OCI-LY7 (cell line): ENCODE results near the gene SMAGP. TPM values are rescaled to one million over a fixed set of nuclear protein-coding genes. Genes with fewer than 3 reads are reported as not detected.

Source experiments
- BruUV-seq: library from RNA; stranded (reverse); fragments of 400-500 nt; replicated peaks from 2 replicates; lab custom pipeline; 2021; lab: Mats Ljungman, UMichigan
- CTCF ChIA-PET: fragments of 300-600 bp; sonication (Branson Sonifier 250); formaldehyde crosslinking; loops from one replicate; lab custom pipeline; 2022; ENCODE audit warnings: antibody characterized with exemption; ENCODE audit not compliant: unreplicated experiment; lab: Charles Lee
- POLR2A ChIA-PET: fragments of 300-600 bp; sonication (Branson Sonifier 250); formaldehyde crosslinking; loops from one replicate; lab custom pipeline; 2022; ENCODE audit warnings: antibody characterized with exemption; lab: Charles Lee
- DNase-seq: peaks from one replicate; pipeline ENCODE4 v3.0.0-alpha.2; 2015; ENCODE audit warnings: low spot score
- H2AFZ ChIP-seq: fragments of 200-600 bp; sonication (generic), shearing (Covaris generic); 2 replicates; pipeline ENCODE4 v1.6.1; 2014; ENCODE audit warnings: mild to moderate bottlenecking, antibody characterized with exemption, low read length, moderate library complexity
- H3K27ac ChIP-seq: fragments of 200-600 bp; sonication (generic); 2 replicates; pipeline ENCODE4 v1.5.1; 2014; ENCODE audit warnings: mixed run types, low read depth, mild to moderate bottlenecking, moderate library complexity, low read length, inconsistent platforms; ENCODE audit not compliant: poor library complexity, severe bottlenecking
- H3K36me3 ChIP-seq: fragments of 200-600 bp; sonication (generic); 2 replicates; pipeline ENCODE4 v1.6.1; 2014; ENCODE audit warnings: mild to moderate bottlenecking, antibody characterized with exemption, low read length, moderate library complexity, mixed read lengths; ENCODE audit not compliant: insufficient read depth
- H3K4me1 ChIP-seq: fragments of 200-600 bp; sonication (generic); 2 replicates; pipeline ENCODE4 v1.5.1; 2014; ENCODE audit warnings: mild to moderate bottlenecking, low read length; ENCODE audit not compliant: insufficient read depth, poor library complexity, severe bottlenecking
- H3K4me2 ChIP-seq: fragments of 200-600 bp; sonication (generic); 2 replicates; pipeline ENCODE4 v1.6.1; 2014; ENCODE audit warnings: mild to moderate bottlenecking, low read length
- H3K4me3 ChIP-seq: fragments of 200-600 bp; sonication (generic); 2 replicates; pipeline ENCODE4 v1.5.1; 2014; ENCODE audit warnings: mild to moderate bottlenecking, low read depth, low read length; ENCODE audit not compliant: poor library complexity, severe bottlenecking
- H3K79me2 ChIP-seq: fragments of 200-600 bp; sonication (generic); 2 replicates; pipeline ENCODE4 v1.6.1; 2016; ENCODE audit warnings: low read depth, mild to moderate bottlenecking, low read length, moderate library complexity, mixed read lengths; ENCODE audit not compliant: insufficient read depth
- H3K9me2 ChIP-seq: fragments of 200-600 bp; sonication (generic); 2 replicates; pipeline ENCODE4 v1.6.1; 2016; ENCODE audit warnings: mild to moderate bottlenecking, low read length, mixed read lengths; ENCODE audit not compliant: insufficient read depth
- H3K9me3 ChIP-seq: fragments of 200-600 bp; sonication (generic); 2 replicates; pipeline ENCODE4 v1.6.1; 2014; ENCODE audit warnings: mild to moderate bottlenecking, mixed run types, low read length, mixed read lengths
- H4K20me1 ChIP-seq: fragments of 200-600 bp; sonication (generic); 2 replicates; pipeline ENCODE4 v1.6.1; 2014; ENCODE audit warnings: mild to moderate bottlenecking, antibody characterized with exemption, low read length, moderate library complexity, mixed read lengths; ENCODE audit not compliant: insufficient read depth
- CTCF ChIP-seq: fragments of 200-600 bp; sonication (generic); conservative IDR thresholded peaks from 2 replicates; pipeline ENCODE4 v1.5.1; 2014; ENCODE audit warnings: mild to moderate bottlenecking, antibody characterized with exemption, low read length, moderate library complexity, mixed read lengths
- EZH2phosphoT487 ChIP-seq: fragments of 200-600 bp; sonication (generic); IDR thresholded peaks from 2 replicates; pipeline ENCODE4 v1.6.1; 2018; ENCODE audit warnings: low read depth, borderline replicate concordance, mild to moderate bottlenecking, mixed run types, antibody characterized with exemption, low read length, moderate library complexity, mixed read lengths
- intact Hi-C: fragments of 100-400 bp; cut with micrococcal nuclease; formaldehyde crosslinking; loops from one replicate; pipeline ENCODE4 v1.10.0; 2022; ENCODE audit not compliant: unreplicated experiment
- total RNA-seq, 2 experiments: library from RNA; depleted of rRNA in 1 of 2; stranded (reverse); fragments of >200 nt in 1 of 2; shearing (Covaris generic) in 1 of 2; gene quantifications; 2 replicates each; pipeline ENCODE4 v1.2.3, GENCODE V29; 2014 to 2022

The SMAGP gene
- total RNA-seq, 2 experiments from 2014 or later: 2.6 TPM; not detected in 1

DNA sequence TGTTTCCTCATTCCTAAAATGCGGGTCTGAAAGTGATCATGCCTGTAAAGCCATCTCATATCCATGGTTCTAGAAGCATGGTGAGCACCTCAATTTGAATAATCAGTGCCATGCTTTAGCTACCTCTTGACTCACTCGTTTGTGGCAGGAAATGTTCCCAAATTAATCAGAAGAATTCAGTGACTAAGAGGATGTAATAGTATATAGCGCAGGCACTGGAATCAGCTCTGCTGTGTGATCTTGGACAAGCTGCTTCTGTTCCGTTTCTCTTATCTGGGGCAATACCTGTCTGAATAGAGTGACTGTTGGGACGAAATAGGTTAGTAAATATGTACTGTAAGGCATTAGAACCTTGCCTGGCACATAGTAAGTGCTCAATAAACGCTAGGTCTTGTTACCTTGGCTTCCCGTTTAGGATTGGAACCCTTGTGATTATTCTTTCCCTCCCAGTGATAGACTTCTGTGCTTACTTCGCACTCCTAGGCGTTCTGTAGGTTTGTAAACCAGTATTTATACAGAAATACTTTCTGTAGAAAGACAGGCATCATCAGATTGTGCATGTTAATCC lies 820 bp upstream of the SMAGP start:
- H3K4me3 ChIP-seq: peak overlapping the region; percentile 70
- H4K20me1 ChIP-seq: no peaks in the 10 kb centered on the region
- H2AFZ ChIP-seq: peak overlapping the region; percentile 57; the same call in 1 of the 2 replicates
- CTCF ChIA-PET: interaction anchor here (0.6 to 1.2 kb wide), 2 partner anchors 52 to 70 kb away, joined by 3 to 4 read pairs; no protein-coding TSS in a partner anchor
- POLR2A ChIA-PET: interaction anchor here (0.7 to 1.0 kb wide), 5 partner anchors 10 to 70 kb away, joined by 3 to 4 read pairs (median 3); no protein-coding TSS in a partner anchor
- no peaks in the 10 kb centered on the region for H3K79me2 ChIP-seq
- no peaks in the 10 kb centered on the region for H3K36me3 ChIP-seq
- no peaks in the 10 kb centered on the region for H3K9me3 ChIP-seq
- no TSS peak for BruUV-seq
- DNase-seq: no peak
- intact Hi-C loops: loop anchor here (2.0 kb wide), 1 partner anchor 52 kb away; no protein-coding TSS in a partner anchor
- H3K4me1 ChIP-seq: peaks cover 8% of the 10 kb centered on the region
- H3K4me2 ChIP-seq: peak overlapping the region; percentile 89
- H3K9me2 ChIP-seq: no peaks in the 10 kb centered on the region
- no peak for TF ChIP-seq EZH2phosphoT487
- TF ChIP-seq CTCF: no peak
- no peak overlapping the region for H3K27ac ChIP-seq

GRCh38 chr12:51269174-51270066 lies 795 bp downstream of the SMAGP start:
- CTCF ChIA-PET: interaction anchor here (1.0 kb wide), 1 partner anchor 72 kb away, joined by 12 read pairs; no protein-coding TSS in a partner anchor
- H2AFZ ChIP-seq: no peak overlapping the region
- H3K79me2 ChIP-seq: no peaks in the 10 kb centered on the region
- peak overlapping the region; percentile 70 for H3K4me3 ChIP-seq
- TF ChIP-seq CTCF (peak; percentile 74), EZH2phosphoT487 (no peak)
- BruUV-seq: no TSS peak
- peaks cover 8% of the 10 kb centered on the region for H3K4me1 ChIP-seq
- H3K36me3 ChIP-seq: no peaks in the 10 kb centered on the region
- H3K27ac ChIP-seq: no peak overlapping the region
- intact Hi-C loops: loop anchor here (1.0 to 2.0 kb wide), 2 partner anchors 53 to 72 kb away; no protein-coding TSS in a partner anchor
- peak; percentile 40 for DNase-seq
- POLR2A ChIA-PET: interaction anchor here (1.0 kb wide), 1 partner anchor 31 kb away, joined by 4 read pairs; the partner anchor contains the start of gene DAZAP2
- H4K20me1 ChIP-seq: no peaks in the 10 kb centered on the region
- H3K9me3 ChIP-seq: no peaks in the 10 kb centered on the region
- H3K9me2 ChIP-seq: no peaks in the 10 kb centered on the region
- H3K4me2 ChIP-seq: peak overlapping the region; percentile 89
